NCI-H345 (cell line): ENCODE measurements around the gene MKNK2.
A peak's percentile ranks its signal among the peaks of the same experiment; 100 is the strongest.
"Not testable (repeated sequence)": the region's sequence is repeated elsewhere in the genome, so short reads cannot be mapped to it uniquely, and the experiment has no call there.

ENCODE experiments used
- DNase-seq: peaks from one replicate; lab custom pipeline; 2025; lab: John Stamatoyannopoulos, UW

The MKNK2 gene

GRCh38 chr19:2050991-2051772 is at the start of gene MKNK2:
MKNK2 (minus strand) TSS chr19:2051244; CDS start chr19:2050851, 393 bp downstream.
- peak; percentile 90 for DNase-seq

- no peak for DNase-seq
Observed at GRCh38 chr19:2100719-2101061, 49.6 kb upstream of the MKNK2 start.

- DNase-seq = no peak
Observed at GRCh38 chr19:2099937-2100718, 49.1 kb upstream of the MKNK2 start.

DNA sequence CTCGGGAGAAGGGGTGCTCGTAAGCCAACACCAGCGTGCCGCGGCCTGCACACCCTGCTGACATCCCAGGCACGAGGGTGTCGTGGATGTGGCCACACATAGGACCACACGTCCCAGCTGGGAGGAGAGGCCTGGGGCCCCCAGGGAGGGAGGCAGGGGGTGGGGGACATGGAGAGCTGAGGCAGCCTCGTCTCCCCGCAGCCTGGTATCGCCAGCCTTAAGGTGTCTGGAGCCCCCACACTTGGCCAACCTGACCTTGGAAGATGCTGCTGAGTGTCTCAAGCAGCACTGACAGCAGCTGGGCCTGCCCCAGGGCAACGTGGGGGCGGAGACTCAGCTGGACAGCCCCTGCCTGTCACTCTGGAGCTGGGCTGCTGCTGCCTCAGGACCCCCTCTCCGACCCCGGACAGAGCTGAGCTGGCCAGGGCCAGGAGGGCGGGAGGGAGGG is 48.0 kb upstream of the MKNK2 start:
- no peak for DNase-seq

GRCh38 chr19:2097886-2098327 is 46.9 kb upstream of the MKNK2 start:
- DNase-seq = no peak

DNA sequence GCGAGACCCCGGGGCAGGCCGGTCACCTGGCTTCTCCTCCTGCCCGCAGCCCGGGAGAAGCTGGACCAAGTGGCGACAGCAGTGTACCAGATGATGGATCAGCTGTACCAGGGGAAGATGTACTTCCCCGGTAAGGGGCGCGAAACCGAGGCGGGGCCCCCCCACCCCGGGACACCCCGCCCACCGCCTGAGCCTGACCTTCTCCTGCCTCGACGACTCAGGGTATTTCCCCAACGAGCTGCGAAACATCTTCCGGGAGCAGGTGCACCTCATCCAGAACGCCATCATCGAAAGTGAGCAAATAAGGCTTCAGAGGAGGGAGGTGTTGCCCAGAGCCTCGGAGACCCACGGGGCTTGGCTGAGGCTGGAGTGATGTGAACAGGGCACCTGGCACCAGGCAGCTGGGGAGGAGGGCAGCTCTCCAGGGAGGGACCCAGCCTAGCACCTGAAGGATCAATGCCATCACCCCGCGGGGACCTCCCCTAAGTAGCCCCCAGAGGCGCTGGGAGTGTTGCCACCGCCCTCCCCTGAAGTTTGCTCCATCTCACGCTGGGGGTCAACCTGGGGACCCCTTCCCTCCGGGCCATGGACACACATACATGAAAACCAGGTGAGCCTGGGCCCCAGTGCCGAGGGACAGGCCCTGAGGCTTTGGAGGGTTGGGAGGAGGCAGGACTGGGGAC is 46.3 kb upstream of the MKNK2 start:
- peak; percentile 38 for DNase-seq

- peak; percentile 97 for DNase-seq
Observed at GRCh38 chr19:2096480-2097202, 45.6 kb upstream of the MKNK2 start, which contains the start of gene IZUMO4. IZUMO4 (plus strand) TSS chr19:2096915; CDS start chr19:2096946, 31 bp downstream.

DNA sequence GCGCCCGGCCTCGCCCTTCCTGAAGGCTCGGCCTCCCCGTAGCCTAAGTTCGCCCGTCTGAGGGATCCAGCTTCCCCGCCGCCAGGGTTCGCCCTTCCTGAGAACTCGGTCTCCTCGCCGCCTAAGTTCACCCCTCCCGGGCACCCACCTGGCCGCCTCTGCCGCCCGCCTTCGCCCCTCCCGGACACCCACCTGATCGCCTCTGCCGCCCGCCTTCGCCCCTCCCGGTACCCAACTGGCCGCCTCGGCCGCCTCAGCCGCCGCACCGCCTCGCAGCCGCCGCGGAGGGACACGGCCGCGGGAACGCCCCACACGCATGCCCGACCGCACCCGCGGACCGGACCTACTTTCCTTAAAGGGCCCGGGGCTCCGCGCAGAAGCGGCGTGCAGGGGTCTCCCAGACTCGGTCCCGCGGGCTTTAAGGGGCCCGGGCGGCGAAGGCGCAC is 45.0 kb upstream of the MKNK2 start, which contains the start of gene MOB3A:
TSS of gene MOB3A (minus strand) at position 293 of the 446 bp plus-strand sequence. CDS start 17,766 bp downstream, outside the sequence.
- DNase-seq = peak; percentile 94

DNA sequence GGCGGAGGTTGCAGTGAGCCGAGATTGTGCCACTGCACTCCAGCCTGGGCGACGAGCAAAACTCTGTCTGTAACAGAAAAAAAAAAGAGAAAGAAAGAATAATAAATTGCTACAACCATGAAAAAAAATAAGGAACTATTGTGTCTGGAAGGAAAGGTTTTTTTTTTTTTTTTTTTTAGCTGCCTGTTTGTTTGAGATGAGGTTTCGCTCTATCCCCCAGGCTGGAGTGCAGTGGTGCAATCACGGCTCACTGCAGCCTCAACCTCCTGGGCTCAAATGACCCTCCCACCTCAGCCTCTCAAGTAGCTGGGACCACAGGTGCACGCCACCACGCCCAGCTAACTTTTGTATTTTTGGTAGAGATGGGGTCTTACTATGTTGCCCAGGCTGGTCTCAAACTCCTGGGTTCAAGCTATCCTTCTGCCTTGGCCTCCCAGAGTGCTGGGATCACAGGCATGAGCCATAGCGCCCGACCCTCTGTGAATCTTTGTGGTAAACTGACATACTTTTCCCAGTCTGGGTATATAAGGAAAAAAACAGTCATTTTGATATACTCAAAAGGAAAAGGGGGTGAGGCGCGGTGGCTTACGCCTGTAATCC is 41.0 kb upstream of the MKNK2 start:
- DNase-seq = not testable (repeated sequence)

GRCh38 chr19:2089727-2090053 is 38.6 kb upstream of the MKNK2 start:
- DNase-seq = no peak

- no peak for DNase-seq
Observed at GRCh38 chr19:2089001-2089711, 38.1 kb upstream of the MKNK2 start.

- DNase-seq = no peak
Observed at GRCh38 chr19:2087621-2088100, 36.6 kb upstream of the MKNK2 start.

DNA sequence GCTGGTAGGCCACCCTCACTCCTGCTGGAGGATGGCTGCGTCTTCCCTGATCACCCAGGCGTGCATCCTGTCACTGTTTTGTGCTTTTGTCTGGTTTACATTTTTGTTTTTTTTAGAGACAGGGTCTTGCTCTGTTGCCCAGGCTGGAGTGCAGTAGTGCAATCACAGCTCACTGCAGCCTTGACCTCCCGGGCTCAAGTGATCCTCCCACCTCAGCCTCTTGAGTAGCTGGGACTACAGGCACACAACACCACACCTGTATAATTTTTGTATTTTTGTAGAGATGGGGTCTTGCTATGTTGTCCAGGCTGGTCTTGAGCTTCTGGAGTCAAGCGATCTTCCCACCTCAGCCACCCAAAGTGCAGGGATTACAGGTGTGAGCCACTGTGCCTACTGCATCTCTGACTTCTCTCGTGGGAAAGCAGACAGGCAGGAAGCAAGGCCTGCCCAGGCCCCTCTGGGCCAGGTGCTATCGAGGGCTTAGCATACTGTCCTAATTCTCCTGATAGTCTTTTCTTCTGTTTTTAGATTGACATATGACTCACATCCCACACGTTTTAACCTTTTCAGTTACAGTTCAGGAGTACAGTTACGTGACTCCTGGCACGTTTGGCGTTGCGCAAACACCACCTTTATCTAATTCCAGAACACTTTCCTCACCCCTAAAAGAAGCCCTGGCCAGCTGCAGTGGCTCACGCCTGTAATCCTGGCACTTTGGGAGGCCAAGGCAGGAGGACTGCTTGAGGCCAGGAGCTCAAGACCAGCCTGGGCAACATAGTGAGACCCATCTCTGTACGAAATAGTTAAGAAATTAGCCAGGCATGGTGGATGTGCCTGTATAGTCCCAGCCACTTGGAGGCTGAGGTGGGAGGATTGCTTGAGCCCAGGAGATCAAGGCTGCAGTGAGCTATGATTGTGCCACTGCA is 35.9 kb upstream of the MKNK2 start:
- not testable (repeated sequence) for DNase-seq

DNA sequence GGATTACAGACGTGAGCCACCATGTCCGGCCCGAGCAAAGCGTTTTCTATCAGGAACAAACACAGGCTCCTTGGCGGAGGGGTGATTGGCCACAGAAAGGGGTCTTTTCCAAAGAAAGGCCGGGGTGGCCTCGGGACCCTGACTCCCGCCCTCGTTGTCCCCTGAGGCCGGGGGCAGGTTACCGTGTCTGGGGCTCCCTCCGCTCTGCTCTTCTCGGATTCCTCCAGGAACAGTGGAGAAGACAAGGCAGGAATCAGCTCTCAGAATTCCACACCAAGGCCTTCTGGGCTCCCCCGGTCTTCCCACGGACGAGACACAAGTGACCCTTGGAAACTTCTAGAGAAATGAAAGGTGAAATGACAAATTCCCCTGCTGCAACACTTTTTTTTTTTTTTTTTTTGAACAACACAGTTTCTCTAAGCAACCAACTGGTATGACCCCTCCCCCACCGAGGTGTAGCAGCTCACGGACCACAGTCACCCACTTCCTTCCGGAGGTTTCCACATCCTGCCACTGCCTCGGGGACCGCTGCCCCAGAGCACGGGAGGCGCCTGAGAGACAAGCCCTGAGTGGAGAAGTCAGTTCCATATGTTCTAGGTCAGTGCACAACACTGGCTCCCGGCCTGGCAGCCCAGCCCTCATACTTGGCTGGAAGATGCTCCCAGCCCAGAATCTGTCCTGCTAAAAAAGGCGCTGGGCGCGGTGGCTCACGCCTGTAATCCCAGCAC is 34.1 kb upstream of the MKNK2 start:
- no peak for DNase-seq

DNA sequence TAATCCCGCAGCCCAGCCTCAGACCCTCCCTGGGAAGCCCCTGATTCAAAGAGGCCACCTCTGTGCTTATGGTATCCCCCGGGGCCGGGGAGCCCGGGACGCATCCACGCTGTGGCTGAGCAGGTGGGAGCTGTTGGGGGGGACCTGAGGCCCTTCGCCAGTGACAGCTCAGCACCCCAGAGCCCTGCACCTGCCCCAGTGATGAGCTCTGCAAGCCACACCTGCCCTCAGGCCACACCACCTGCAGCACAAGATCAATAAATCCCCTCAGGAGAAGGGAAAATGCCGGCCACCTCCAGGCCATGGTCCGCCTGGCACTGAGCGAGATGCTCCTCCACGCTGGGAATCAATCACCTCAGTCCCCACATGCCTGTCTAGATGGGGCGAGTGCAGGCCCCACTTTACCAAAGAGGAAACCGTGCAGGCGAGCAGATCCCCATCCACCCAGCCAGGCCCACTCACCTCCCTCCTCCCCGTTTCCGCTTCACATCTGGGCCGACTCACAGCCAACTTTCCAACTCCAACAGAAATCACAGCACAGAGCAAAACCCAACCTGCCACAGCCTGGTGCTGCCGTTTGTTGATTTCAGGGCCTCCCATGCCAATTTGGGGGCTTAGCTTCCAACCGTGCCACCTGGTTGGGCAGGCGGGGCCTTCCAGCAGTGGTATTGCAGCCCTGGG is 32.3 kb upstream of the MKNK2 start:
- DNase-seq = peak; percentile 16

DNA sequence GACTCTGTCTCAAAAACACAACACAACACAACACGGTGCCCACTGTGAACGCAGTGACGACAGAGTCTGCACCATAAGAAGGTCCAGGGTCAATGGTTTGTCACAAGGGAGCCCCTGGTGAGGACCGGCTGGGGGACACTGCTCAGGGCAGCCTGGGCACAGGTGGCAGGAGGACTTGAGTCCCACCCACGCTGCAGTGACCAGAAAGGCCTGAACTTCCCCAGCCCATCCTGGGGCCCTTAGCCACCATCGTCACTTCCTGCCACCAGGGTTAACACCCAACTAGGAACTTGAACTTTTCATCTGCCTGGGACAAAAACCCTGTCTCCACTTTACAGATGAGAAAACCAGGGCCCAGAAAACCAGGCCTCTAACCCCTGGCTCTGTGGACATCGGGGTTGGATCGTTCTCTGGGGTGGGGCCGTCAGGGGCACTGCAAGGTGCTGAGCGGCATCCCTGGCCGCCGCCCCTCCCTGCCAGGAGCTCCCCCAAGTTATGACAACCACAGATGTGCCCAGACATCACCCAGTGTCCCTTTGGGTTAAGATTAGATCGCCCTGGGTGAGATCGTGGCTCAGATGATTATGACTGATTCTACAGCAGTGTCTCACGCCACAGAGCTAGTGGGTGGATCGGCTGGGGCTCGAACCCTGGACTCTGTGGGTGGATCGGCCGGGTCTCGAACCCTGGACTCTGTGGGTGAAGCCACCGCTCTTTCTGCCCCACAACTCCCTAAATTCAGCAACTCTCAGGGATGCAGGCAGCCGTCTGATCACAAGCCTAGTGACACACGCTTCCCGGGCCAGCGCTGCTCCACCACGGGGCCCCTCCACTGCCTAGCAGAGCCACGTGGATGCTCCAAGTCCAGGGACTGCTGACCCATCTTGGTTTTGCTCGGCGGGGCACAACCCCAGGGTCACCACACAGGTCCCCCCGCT is 31.1 kb upstream of the MKNK2 start:
- no peak for DNase-seq
